GM21528 (cell line): Measurements from ENCODE around the gene RPL7A.
"Not testable (repeated sequence)": the region's sequence is repeated elsewhere in the genome, so short reads cannot be mapped to it uniquely, and the experiment has no call there.

ENCODE experiments used
- ATAC-seq: cut with Tn5 transposase; IDR thresholded peaks from one replicate; pipeline ENCODE4 v1.9.1; 2021; ENCODE audit warnings: mild to moderate bottlenecking, moderate library complexity; ENCODE audit not compliant: unreplicated experiment, low FRiP score

The RPL7A gene

DNA sequence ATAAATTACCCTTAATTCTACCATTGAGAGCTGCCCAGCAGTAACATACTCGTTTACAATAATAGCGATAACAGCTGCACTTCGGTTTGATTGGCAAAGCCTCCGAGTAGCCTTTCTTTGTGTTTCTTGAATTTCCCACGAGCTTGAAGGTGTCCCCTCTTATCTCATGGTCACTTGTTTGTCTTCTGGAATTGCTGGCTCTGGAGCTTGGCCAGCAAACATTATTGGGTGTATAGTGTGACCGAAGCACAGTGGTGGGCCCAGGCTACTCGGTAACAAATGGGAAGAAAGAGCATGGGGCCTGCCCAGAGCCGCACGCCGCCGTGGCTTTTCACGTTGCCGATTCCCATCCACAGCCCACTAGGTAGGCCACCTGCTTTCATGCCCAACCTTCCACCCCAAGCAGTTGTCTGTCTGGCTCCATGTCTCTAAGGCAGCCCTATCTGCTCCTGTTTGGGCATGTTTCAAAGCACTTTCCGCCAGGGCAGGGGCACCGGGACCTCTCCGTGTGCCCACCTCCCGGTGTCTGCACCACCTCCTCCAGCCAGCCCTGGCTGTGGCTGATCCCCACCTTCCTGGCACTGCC, 36.8 kb downstream of the RPL7A start:
- ATAC-seq, result no peak

DNA sequence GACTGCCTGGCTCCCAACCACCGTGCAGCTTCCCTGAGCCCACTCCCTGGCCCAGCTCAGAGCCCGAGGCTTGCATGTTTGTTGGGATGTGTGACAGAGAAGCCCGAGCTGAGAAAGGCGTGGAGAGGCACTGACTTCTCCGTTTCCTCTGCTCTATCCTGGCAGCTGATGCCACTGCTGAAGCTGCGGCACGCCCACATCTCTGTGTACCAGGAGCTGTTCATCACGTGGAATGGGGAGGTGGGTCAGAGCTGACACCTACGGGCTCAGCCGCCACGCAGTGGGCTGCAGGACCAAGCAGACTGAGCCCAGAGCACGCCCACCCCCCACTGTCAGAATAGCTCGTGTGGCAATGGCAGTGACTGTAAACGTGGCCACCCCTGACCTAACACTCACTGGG, 37.4 kb downstream of the RPL7A start:
- ATAC-seq, result no peak

DNA sequence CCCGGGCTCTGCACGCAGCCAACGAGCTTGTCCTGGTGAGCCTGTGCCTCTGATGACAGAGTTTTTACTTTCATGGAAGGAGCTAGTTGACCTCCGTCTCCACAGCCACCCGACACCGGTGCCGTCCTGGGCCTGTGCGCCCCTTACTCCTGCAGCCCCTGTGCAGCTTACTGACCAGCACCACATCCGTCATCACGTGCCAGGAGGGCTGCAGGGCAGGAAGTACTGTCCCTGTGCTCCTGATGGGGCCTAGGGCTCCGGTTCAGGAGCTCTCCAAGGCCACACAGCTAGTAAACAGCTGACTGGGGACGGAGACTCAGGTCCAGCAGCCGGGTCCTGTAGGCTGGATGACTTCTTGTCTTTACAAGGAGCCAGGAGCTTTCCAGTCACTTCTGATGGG, 38.3 kb downstream of the RPL7A start:
- ATAC-seq, result no peak

DNA sequence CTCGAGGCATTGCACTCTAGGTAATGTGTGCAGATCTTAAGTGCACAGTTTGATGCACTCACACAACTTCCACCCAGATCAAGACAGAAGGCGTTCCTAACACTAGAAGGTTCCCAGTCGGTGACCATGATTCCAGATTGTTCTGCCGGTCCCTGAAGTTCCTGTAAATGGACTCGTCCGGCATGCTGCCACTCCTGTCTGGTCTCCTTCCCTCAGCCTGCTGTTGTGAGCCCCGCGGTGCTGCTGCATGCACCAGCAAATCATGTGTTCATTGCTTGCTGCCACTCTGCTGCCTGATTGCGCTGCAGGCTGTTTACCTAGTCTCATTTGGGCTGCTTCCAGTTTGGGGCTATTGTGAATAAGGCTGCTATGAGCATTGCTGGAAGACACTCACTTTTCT, 39.7 kb downstream of the RPL7A start:
- no peak for ATAC-seq

DNA sequence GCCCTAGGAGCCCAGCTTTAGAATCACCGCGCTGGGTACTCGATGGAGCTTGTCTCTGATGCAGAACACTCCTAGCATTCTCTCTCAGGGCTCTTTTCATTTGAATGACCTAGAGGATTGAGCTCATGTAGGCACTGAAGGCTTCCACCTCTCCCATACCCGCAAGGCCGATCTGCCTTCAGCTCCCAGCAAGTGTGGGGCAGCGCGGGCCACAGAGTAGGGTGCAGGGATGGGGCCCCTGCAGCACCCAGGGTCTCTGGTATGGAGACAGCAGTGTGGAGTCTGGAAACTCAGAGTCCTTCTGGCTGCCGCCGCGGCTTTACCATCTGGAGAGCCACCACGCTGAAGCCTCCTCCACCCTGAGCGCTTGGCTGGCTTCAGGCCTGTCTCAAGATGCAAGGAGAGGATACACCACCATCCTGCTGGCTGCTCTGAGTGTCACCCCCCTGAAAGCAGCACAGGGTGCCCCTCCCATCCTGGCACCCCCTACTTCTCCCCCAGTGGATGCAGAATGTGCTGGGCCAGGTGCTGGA, 41.1 kb downstream of the RPL7A start:
- no peak for ATAC-seq

- ATAC-seq, result no peak
These were observed 41.5 kb downstream of the RPL7A start for GRCh38 chr9:133389562-133389961.

DNA sequence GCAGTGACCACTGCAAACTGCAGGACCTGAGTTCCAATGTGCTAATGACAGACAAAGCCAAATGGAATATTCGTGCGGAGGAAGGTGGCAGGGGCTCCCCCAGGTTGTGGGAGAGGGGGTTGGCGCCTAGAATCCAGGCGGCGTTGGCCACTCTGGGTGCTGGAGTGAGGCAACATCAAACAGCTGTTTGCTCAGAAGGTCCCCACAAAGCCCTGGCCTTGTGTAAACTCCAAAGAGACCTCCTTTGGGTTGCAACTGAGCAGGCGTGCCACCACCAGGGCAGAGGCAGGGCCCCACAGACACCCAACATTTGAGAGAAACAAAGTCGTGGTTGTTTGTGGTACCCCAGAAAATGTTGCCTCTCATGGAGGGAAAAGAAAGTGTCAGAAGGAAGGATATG, 42.7 kb downstream of the RPL7A start:
- ATAC-seq, result no peak

- ATAC-seq, result not testable (repeated sequence)
These were observed 43.4 kb downstream of the RPL7A start for GRCh38 chr9:133391449-133391848.

GRCh38 chr9:133392308-133392707, 44.3 kb downstream of the RPL7A start:
- ATAC-seq, result not testable (repeated sequence)

DNA sequence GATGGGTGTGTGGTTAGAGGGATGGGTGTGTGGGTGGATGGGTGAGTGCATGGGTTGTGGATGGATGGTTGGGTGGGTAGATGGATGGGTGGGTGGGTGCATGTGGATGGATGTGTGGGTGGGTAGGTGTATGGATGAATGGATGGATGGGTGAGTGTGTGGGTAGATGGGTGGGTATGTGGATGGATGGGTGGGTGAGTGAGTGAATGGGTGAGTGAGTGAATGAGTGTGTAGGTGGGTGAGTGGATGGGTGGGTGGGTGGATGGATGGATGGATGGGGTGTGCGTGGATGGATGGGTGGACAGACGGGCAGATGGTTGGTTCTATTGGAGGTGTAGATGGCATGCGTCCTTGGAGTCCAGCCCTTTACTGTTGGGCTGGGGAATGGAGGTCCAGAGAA, 45.4 kb downstream of the RPL7A start:
- ATAC-seq, result no peak

DNA sequence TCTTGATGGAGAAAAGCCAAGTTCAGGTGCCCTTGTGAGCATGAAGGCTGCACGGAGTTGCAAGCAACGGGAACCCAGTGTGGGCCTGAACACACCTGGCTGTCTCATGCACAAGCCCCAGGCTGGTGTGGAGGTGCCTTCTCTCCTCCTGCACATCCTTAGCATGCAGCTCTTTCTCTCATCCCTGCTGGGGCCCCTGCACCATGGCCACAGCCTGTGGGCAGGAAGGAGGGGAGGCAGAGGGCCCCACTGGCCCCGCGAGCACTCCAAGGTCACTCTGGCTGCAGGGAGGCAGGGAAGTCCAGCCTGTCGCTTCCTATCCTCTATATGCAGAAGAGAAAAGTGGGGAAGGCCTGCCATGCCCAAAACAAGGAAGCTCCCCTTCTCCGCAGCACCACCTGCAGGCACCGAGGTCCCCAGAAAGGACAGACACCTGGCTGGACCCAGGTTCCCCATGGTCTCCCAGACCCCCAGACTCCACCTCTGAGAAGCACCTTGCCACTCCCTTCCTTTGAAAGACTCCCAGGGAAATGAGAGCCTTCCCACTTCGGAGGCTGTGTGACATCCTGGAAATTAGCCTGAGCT, 46.8 kb downstream of the RPL7A start:
- ATAC-seq, result no peak

GRCh38 chr9:133396952-133397351, 48.9 kb downstream of the RPL7A start:
- ATAC-seq, result no peak

DNA sequence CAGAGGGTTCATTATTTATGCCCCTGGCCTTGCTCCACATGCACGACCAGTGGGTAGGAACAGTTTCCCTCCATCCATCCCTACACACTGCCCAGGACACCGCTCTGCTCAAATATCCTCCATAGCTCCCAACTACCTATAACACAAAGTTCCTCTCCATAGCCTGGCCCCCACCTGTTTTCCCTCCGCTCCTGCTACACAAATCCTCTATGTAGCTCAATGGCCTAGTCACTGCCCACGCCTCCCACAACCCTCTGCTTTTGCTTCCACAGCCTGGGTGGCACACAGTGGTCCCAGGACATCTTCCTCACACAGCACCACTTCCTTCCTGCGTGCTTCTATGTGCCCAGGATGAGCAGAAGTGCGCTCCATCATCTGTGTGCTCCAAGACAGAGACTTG, 49.4 kb downstream of the RPL7A start:
- no peak for ATAC-seq

DNA sequence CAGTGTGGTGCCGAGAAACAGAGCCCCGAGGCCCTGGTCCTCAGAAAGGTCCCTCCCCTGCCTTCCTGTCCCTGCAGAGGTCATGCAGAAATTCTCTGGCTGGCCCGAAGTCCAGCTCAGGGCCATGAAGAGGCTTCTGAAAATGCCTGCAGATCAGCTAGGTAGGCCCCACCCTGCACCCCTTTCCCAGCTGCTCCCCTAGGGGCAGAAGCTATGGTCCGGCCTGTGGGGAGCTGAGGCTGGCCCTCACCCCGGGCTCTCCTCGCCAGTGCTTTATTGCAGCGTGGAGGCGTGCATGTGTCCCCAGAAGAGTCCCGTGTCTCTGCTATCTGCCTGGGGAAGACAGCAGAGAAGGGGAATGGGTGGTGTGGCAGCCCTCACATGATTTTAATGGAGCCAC, 49.9 kb downstream of the RPL7A start:
- ATAC-seq, result no peak

DNA sequence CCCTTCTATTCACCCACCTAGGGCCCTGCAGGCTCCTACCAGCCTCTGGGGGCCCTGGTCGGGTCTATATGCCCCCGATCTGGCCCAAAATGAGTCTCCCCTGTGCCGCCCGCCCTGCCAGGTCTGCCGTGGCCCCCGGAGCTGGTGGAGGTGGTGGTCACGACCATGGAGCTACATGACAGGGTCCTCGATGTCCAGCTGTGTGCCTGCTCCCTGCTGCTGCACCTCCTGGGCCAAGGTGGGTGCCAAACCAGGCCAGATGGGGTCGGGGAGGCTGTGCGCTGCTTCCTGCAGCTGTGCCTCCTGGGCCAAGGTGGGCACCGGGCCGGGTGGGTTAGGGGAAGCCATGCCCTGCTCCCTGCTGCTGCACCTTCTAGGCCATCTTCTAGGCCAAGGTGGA, 52.3 kb downstream of the RPL7A start:
- ATAC-seq, result no peak
